GM23338 (cell line): ENCODE measurements around the gene THOC2.

Source experiments
- CREB1 ChIP-seq: fragments of 250-450 bp; sonication (Bioruptor Pico); IDR thresholded peaks from 2 replicates; pipeline ENCODE4 v1.5.0; 2020; ENCODE audit warnings: low read depth, mild to moderate bottlenecking, moderate library complexity
- CTCF ChIP-seq, 2 experiments: fragments of 200-600 bp in 1 of 2; sonication (generic) in 1 of 2; conservative IDR thresholded peaks; 2 replicates each; pipeline versions ENCODE4 v1.5.1 to v1.6.1; 2016 to 2017; ENCODE audit warnings: antibody characterized with exemption in 2 of 2, low read depth in 2 of 2, mild to moderate bottlenecking in 2 of 2, moderate library complexity in 1 of 2
- ETS1 ChIP-seq: IDR thresholded peaks from 2 replicates; pipeline ENCODE4 v1.6.1; 2016; ENCODE audit warnings: antibody characterized with exemption
- EZH2 ChIP-seq: fragments of 200-600 bp; sonication (generic); IDR thresholded peaks from one replicate; pipeline ENCODE4 v1.8.0; 2017; ENCODE audit warnings: antibody characterized with exemption, mild to moderate bottlenecking, low read depth; ENCODE audit not compliant: unreplicated experiment
- EZH2phosphoT487 ChIP-seq: fragments of 200-600 bp; sonication (generic); IDR thresholded peaks from one replicate; pipeline ENCODE4 v1.8.1; 2018; ENCODE audit warnings: antibody characterized with exemption; ENCODE audit not compliant: unreplicated experiment
- JUNB ChIP-seq: IDR thresholded peaks from one replicate; pipeline ENCODE4 v1.6.1; 2016; ENCODE audit warnings: antibody characterized with exemption; ENCODE audit not compliant: unreplicated experiment
- NANOG ChIP-seq: IDR thresholded peaks from 2 replicates; pipeline ENCODE4 v1.6.1; 2016; ENCODE audit warnings: antibody characterized with exemption, borderline replicate concordance
- POLR2AphosphoS5 ChIP-seq: IDR thresholded peaks from 2 replicates; pipeline ENCODE4 v1.6.1; 2016; ENCODE audit warnings: antibody characterized with exemption, low read depth
- REST ChIP-seq: IDR thresholded peaks from one replicate; pipeline ENCODE4 v1.6.1; 2018; ENCODE audit warnings: antibody characterized with exemption; ENCODE audit not compliant: unreplicated experiment
- ZNF114 ChIP-seq: fragments of 250-450 bp; sonication (Bioruptor Pico); IDR thresholded peaks from 2 replicates; pipeline ENCODE4 v1.5.0; 2020; ENCODE audit warnings: mild to moderate bottlenecking, moderate library complexity

GRCh38 chrX:123688524-123688923 lies 44.3 kb downstream of the THOC2 start:
- TF ChIP-seq CTCF (conservative IDR thresholded peaks at IDR 0.05; ENCODE audit: low read depth in 2 of 2): no peak
- TF ChIP-seq POLR2AphosphoS5: no peak
- no peak for TF ChIP-seq EZH2
- TF ChIP-seq REST: no peak
- no peak for TF ChIP-seq NANOG
- TF ChIP-seq CREB1 (CRISPR knock-in tag): no peak
- TF ChIP-seq EZH2phosphoT487: no peak
- no peak for TF ChIP-seq JUNB
- no peak for TF ChIP-seq ETS1
- no peak for TF ChIP-seq ZNF114 (CRISPR knock-in tag)
